Amniotic epithelial cell (primary cell): Measurements from ENCODE around the gene KLHL10.
A peak's percentile ranks its signal among the peaks of the same experiment; 100 is the strongest.

ENCODE experiments used
- DNase-seq: peaks from one replicate; pipeline ENCODE4 v3.0.0-alpha.2; 2010; ENCODE audit warnings: low read depth

KLHL10 gene

DNA sequence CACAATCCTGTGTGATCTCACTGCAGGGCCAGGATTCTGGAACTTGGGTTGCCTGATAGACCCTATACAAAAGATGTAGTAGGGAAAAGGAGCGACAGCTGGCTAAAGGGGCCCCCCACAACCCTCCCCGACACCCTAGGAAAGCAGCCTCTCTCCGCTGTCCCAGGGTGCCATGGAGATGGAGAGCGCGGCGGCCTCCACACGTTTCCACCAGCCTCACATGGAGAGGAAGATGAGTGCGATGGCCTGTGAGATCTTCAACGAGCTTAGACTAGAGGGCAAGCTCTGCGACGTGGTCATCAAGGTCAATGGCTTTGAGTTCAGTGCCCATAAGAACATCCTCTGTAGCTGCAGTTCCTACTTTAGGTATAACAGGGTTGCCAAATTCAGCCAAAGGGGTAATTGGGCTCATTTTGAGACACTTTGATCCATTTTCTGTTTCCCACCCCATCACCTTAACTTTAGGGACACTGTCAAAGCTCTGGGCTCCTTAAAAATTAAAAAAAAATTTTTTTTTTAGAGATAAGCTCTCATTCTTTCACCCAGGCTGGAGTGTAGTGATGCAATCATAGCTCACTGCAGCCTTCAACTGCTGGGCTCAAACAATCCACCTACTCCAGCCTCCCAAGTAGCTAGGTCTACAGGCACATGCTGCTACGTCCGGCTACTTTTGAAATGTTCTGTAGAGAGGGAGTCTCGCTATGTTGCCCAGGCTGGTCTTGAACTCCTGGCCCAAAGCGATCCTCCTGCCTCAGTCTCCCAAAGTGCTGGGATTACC is at the start of gene KLHL10:
KLHL10 (plus strand) TSS at position 65 of the 778 bp plus-strand sequence; CDS start at position 173, 108 bp downstream.
- no peak for DNase-seq

GRCh38 chr17:41792845-41793783 is 44.5 kb upstream of the KLHL10 start:
- DNase-seq: peak; percentile 92

DNA sequence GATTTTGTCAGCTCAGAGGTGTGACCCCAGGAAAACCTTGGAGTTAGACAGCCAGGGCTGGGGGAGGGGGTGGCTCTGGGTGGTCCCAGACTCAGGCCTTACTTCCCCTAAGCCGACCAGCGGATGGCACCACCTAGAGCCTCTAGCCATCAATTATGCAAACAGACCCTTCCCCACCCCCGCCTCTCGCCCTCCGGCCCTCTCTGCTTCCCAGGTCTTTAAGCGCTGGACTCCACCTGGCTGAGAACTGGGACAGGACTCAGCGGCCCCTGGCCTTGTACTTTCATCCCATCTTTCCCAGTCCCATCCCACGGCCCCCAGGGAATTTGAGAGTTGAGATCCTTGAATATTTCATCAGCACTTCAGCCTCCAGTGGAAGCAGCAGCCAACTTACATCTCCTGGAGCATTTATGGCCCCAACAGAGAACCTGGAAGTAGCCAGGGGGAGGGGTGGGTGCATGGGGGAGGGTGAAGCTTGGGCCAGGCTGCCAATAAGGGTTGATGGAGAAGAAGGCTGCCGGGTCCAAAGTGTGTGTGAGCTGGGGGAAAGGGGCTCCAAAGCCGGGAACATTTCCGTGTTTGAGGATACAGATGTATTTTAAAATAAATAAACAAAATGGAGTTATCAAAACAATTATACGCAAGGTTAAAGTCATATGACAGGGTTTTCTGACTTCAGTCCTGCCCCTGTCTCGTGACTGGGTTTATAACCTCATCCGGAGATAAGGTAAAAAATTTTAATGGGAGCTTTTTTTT is 43.7 kb upstream of the KLHL10 start:
- no peak for DNase-seq

GRCh38 chr17:41794540-41794975 is 43.1 kb upstream of the KLHL10 start:
- no peak for DNase-seq

- peak; percentile 63 for DNase-seq
Measured at GRCh38 chr17:41796121-41796895, 41.3 kb upstream of the KLHL10 start.

DNA sequence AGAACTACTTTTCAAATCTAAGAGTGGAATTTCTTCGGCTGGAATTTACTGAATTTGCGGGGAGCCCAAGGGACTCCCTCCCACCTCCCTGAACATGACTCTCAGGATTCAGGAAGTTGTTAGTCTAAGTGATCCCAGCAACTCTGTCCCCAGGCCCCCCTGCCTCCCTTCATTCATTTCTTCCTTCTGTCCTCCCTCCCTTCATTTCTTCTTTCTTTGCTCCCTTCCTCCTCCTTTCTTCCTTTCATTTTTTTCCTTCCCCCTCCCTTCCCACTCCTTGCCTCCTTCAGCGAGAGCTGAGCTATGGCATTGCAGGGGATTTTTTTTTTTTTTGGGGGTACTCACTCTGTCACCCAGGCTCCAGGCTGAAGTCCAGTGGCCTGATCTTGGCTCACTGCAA is 40.2 kb upstream of the KLHL10 start:
- DNase-seq: no peak

GRCh38 chr17:41799366-41799765 is 38.3 kb upstream of the KLHL10 start:
- no peak for DNase-seq

DNA sequence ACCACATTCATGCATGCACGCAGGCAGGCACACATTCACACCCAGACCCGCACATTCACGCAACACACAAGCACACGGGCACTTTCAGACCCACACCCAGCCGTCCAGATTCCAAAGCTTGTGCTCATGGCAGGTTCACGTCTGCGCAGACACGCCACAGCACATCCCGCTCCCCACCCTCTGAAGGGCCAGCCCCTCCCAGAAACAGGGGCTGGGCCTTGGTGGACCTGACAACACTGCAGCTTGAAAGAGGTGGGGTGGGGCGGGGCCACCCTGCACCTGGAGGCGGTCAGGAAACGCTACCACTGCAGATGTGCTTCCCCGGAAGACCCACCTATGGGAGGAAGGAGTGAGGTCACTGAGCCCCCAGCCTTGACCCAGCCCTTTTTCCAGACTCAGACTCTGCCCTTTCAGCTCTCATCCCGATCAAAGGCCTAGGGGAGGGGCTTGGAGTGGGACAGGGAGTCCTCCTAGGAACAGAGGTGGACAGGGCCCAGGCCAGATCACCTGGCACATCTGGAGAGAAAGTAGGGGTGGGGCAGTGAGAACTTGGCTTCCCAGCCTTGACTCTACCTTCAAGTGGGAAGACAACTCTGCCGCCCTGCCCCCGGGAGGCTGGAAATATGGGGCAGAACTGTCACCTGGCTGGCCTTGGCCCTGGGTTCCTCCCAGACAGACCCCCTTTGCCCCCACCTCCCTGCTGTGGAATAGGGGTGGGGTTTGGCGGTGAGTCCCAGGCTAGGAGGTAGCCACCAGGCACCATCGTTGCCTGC is 36.8 kb upstream of the KLHL10 start:
- DNase-seq: peak; percentile 68

DNA sequence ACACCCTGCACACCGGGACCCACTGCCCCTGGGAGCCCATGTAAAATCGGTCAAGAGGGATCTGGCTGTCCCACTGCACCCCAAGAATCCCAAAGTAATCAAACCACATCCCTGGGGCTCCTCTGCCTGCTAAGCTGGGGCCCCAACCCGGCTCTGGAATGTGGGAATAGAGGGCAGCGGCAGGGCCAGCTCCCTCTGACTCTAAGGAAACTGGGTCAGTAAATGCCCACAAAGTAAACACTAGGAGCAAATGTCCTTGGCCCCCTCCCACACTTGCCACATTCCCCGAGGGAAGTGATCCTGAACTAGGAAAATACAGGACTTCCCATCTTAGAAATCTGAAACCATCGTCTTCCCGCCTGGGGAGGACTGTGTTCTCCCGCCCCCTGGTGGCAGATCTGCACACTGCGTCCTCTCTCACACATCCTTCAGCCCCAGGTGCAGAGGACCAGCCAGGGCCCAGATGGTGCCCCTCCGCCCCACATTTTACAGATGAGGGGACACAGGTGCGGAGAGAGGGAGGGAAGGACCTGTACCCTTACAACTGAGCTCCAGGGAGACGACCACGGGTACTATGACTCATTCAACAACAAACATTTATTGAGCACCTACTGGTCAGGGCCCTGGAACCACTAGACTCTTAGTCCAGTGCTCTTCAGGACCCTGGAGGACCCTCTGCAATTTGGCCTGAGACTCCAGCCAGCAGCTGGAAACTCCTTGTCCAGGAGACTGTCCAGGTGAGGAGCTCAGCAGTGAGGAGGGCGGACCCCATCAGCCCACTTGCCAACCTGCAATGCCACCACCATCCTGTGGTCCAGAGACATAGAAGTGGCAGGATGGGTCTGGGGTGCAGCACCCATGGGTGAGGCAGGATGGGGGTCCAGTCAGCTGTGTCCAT is 36.0 kb upstream of the KLHL10 start:
- peak; percentile 63 for DNase-seq

DNA sequence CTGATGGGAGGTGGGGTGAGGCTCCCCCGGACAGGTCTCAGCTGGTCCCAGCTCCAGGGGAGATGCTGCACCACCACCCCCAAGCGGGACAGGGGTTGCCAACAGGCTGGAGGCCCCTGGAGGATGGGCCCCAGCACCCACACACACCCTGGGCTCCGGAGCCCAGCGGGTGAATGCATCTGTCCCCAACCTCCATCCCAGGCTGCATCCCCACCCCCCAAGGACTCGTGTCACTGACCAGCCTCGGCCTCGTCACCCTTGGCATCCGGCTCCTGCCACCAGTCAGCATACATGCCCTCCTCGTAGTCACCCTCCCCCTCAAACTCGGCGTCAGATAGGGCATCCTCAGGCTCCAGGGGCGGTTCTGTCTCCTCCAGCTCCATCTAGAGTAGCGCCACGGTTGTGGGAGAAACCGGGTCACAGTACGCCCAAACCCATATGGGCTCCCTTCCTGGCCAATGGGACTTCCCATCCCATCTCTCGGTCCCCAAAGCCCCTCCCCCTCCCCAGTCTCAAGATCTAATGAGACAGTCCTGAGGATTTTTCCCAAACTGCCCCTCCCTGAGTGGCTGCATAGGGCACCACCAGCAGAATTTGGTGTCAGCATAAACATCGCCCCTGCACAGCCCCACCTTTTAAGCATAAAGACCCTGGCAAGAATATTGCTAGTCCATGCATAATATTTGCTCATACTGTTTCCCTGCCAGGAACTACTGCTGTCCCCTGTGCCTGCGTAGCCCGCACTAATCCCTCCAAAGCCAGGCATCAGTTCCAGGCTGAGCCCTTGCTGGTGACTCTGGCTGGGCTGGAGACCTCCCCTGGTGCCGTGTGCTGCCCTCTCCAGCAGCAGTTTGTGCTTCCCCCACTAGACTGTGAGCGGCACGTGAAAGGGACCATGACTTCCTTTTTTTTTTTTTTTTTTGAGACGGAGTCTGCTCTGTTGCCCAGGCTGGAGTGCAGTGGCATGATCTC is 34.3 kb upstream of the KLHL10 start:
- no peak for DNase-seq

DNA sequence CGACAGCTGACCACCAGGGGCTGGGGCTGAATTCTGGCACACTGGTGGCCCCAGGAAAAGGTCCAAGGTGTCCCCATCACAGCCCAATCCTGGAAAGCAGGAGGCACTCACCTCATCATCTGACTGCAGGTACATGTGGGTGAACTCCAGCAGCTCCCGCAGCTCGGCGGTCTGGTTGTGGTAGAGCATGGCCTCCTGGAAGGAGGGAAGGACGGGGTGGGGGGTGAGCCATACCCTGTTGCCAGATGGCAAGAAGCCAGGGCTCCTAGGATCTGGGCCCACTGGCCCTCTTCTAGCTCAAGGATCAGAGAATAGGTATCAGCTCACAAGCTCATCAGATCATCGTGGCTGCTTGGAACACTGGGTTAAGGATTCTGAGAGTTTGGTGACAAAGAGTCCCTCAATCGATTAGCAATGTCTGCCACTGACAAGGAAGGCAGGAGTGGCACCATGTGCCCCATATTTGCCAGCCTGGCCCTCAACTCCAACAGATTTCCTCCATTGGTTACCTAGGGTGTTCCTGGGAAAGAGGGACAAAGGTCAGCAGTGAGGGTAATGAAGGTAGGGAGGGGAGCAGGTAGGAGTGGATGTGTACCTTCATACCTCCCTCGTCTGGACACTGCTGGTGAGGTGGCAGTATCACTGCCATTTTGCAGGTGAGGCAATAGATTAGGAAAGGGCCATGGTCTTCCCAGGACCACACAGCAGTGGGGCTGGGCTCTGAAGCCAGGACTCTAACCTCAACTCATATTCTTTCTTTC is 30.8 kb upstream of the KLHL10 start:
- DNase-seq: no peak

DNA sequence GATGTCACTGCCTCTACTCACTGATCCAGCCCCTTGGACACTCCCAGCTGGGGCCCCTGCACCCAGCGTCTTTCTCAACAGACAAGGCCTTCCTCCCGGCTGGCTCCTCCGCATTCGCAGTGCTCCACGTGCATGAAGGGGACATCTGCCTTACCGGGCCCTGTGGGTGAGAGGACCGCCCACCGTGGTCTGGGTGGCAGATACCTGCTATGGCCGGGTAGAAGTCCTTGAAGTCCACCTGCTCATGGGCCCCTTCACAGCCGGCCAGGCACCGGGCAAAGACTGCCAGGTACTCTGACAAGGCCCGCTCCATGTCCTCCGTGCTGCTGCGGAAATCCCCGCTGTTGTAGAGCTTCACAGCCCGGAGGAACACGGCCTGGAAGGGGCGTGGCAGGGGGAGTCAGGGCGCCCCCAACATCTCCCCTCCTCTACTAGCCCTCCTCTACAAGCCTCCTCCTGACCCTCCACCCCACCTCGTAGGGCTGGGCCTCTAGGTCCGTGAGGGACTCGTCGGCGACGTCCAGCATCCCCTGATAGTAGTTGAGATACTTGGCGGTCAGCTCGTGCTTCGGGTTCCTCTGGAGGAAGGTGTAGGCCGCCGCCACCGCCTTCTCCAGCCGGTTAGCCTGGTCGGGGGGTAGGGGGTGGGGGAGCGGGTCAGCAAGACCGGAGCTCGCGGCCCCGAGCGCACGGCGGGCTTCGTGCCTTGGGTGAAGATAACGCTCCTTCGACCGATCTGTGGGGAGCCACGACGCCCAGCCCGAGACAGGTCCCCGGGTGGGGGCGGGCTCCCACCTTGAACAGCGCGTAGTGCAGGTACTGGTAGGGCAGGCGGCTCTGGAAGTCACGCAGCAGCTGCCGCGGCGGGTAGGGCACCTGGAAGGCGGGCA is 26.7 kb upstream of the KLHL10 start:
- no peak for DNase-seq

DNA sequence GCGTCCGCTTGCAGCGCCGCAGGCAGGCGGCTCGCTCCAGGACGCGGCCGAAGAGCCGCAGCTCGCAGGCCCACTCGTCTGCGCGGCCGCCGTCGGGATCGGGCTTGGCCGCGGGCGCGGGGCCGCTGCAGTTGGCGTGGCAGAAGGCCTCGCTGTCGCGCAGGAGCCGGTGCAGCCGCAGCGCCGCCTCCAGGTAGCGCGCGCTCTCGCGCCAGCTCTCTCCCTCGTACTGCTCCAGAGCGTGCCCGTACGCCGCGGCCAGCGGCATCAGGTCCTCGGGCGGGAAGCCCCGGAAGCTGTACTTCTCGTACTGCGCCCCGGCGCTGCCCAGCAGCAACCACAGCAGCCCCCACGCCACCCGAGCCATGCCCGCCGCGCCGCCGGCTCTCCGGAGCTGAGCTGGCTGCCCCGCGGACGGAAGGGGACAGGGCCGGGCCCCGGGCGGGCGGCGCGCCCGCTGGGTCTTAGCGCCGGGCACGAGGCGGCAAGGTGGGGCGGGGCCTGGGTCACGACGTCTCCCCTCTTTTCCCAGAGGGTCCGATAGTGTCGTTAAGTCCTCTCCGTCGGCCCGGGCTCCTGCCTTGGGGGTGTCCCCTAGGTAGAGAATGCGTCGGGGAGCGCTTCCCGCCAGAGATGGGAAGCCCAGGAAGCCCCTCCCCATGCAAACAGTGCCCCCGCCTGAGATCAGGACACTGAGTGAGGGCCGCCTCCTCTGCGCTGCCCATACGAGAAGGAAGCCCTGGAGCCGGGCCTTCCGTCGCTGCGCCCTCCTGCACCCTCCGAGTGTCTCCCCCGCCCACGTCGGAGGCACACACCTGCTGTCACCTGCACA is 25.9 kb upstream of the KLHL10 start, which contains the start of gene P3H4:
P3H4 (minus strand) TSS at position 401 of the 832 bp plus-strand sequence; CDS start at position 367, 34 bp downstream.
- DNase-seq: peak; percentile 77

- DNase-seq: peak; percentile 85
Measured at GRCh38 chr17:41812381-41813151, 25.1 kb upstream of the KLHL10 start, which contains the start of gene FKBP10. Gene FKBP10, plus strand, starts transcription at chr17:41813004. Its CDS starts 31 bp downstream, at chr17:41813035.
